Subcutaneous adipose tissue (tissue), 4 donors: Measurements from ENCODE around the gene LRP1. TPM values are rescaled to one million over a fixed set of nuclear protein-coding genes. Genes with fewer than 3 reads are reported as not detected.

Source experiments
- CTCF ChIP-seq: fragments of 450-650 bp; IDR thresholded peaks from one replicate; pipeline ENCODE4 v1.5.1; 2016; ENCODE audit warnings: low read depth, mild to moderate bottlenecking, control low read depth, antibody characterized with exemption, moderate library complexity
- total RNA-seq, 4 donors: library from RNA; depleted of rRNA; stranded (reverse); fragments of >200 nt; gene quantifications; one replicate each; pipeline ENCODE4 v1.1.0, GENCODE V29; 2016

Gene LRP1
- total RNA-seq, 4 donors from 2014 or later: 301 to 814 (median 762) TPM

GRCh38 chr12:57152639-57153038, 24.4 kb downstream of the LRP1 start:
- no peak for TF ChIP-seq CTCF

GRCh38 chr12:57153415-57153997, 25.2 kb downstream of the LRP1 start:
- TF ChIP-seq CTCF: no peak

- no peak for TF ChIP-seq CTCF
Observed at GRCh38 chr12:57154076-57154475, 25.8 kb downstream of the LRP1 start.

- TF ChIP-seq CTCF: no peak
Observed at GRCh38 chr12:57154804-57155434, 26.6 kb downstream of the LRP1 start.

- no peak for TF ChIP-seq CTCF
Observed at GRCh38 chr12:57156701-57157403, 28.6 kb downstream of the LRP1 start.

GRCh38 chr12:57157588-57158173, 29.4 kb downstream of the LRP1 start:
- TF ChIP-seq CTCF: no peak

- TF ChIP-seq CTCF: no peak
Observed at GRCh38 chr12:57158186-57158585, 29.9 kb downstream of the LRP1 start.
